Fibroblast of lung (primary cell): ENCODE results near the gene WASHC4.

Experiments
- CTCF ChIP-seq, 2 donors: IDR thresholded peaks in 1 of 2; conservative IDR thresholded peaks in 1 of 2; 1 replicate in 1 of 2; 2 replicates in 1 of 2; pipeline ENCODE4 v1.5.1; 2011 to 2012; ENCODE audit warnings: low read length in 2 of 2, control low read depth in 1 of 2, inconsistent platforms in 1 of 2, low read depth in 1 of 2, mild to moderate bottlenecking in 1 of 2
- EZH2 ChIP-seq: IDR thresholded peaks from 2 replicates; pipeline ENCODE4 v1.5.1; 2012; ENCODE audit warnings: low read length, control low read depth, mild to moderate bottlenecking; ENCODE audit errors: missing control alignments

- TF ChIP-seq CTCF (conservative IDR thresholded peaks at IDR 0.05 in 1 of 2, IDR thresholded peaks at IDR 0.05 in 1 of 2; ENCODE audit: low read depth in 1 of 2, low read length in 2 of 2) (no peak), EZH2 (no peak)
These were observed 48.7 kb downstream of the WASHC4 start for GRCh38 chr12:105156260-105156659.
